T-helper 1 cell treated with Interleukin-12 subunit alpha and Interleukin-12 subunit beta and Interleukin-4 antibody, amounts not matched to agents 30 ng/mL and 1 ng/mL, for 36 hours (primary cell): ENCODE measurements around the gene CAMK2G. TPM values are rescaled to one million over a fixed set of nuclear protein-coding genes. Genes with fewer than 3 reads are reported as not detected.
"Not testable (repeated sequence)": the region's sequence is repeated elsewhere in the genome, so short reads cannot be mapped to it uniquely, and the experiment has no call there.

Experiments used
- intact Hi-C: fragments of 100-400 bp; cut with micrococcal nuclease; formaldehyde crosslinking; loops from one replicate; pipeline ENCODE4 v1.15.1; 2024
- total RNA-seq: library from RNA; stranded (reverse); gene quantifications from 2 replicates; pipeline ENCODE4 v1.2.3, GENCODE V29; 2022

The CAMK2G gene
- total RNA-seq, 1 donor from 2014 or later: 43.0 TPM

- intact Hi-C loops: no loop called here
Observed at GRCh38 chr10:73905256-73906020, 31.1 kb upstream of the CAMK2G start.

GRCh38 chr10:73902351-73902750, 28.0 kb upstream of the CAMK2G start:
- intact Hi-C loops: no loop called here

- intact Hi-C loops: no loop called here
Observed at GRCh38 chr10:73901261-73901660, 26.9 kb upstream of the CAMK2G start.

GRCh38 chr10:73900064-73900463, 25.7 kb upstream of the CAMK2G start:
- intact Hi-C loops: no loop called here

- intact Hi-C loops: no loop called here
Observed at GRCh38 chr10:73899423-73899822, 25.1 kb upstream of the CAMK2G start.

GRCh38 chr10:73898730-73899410, 24.5 kb upstream of the CAMK2G start:
- intact Hi-C loops: no loop called here

GRCh38 chr10:73897693-73898092, 23.3 kb upstream of the CAMK2G start:
- intact Hi-C loops: no loop called here

GRCh38 chr10:73895381-73895780, 21.0 kb upstream of the CAMK2G start:
- intact Hi-C loops: not testable (repeated sequence)

- intact Hi-C loops: no loop called here
Observed at GRCh38 chr10:73894245-73894971, 20.1 kb upstream of the CAMK2G start.

- intact Hi-C loops: no loop called here
Observed at GRCh38 chr10:73893426-73893825, 19.1 kb upstream of the CAMK2G start.

- intact Hi-C loops: no loop called here
Observed at GRCh38 chr10:73892310-73893030, 18.1 kb upstream of the CAMK2G start.

- intact Hi-C loops: no loop called here
Observed at GRCh38 chr10:73891540-73891939, 17.2 kb upstream of the CAMK2G start.

- intact Hi-C loops: not testable (repeated sequence)
Observed at GRCh38 chr10:73890830-73891229, 16.5 kb upstream of the CAMK2G start.

- intact Hi-C loops: no loop called here
Observed at GRCh38 chr10:73890261-73890660, 15.9 kb upstream of the CAMK2G start.

- intact Hi-C loops: loop anchor here (5.0 kb wide), 1 partner anchor 343 kb away; no protein-coding TSS in a partner anchor
Observed at GRCh38 chr10:73889416-73889815, 15.1 kb upstream of the CAMK2G start.

GRCh38 chr10:73889014-73889413, 14.7 kb upstream of the CAMK2G start:
- intact Hi-C loops: loop anchor here (5.0 kb wide), 1 partner anchor 343 kb away; no protein-coding TSS in a partner anchor

GRCh38 chr10:73888514-73888913, 14.2 kb upstream of the CAMK2G start:
- intact Hi-C loops: loop anchor here (5.0 kb wide), 1 partner anchor 344 kb away; no protein-coding TSS in a partner anchor

GRCh38 chr10:73887294-73888039, 13.1 kb upstream of the CAMK2G start:
- intact Hi-C loops: loop anchor here (2.0 to 5.0 kb wide), 2 partner anchors 23 to 345 kb away; partner anchors contain the start of gene PLAU

GRCh38 chr10:73886661-73887293, 12.4 kb upstream of the CAMK2G start:
- intact Hi-C loops: loop anchor here (1.0 to 5.0 kb wide), 7 partner anchors 24 to 346 kb away; partner anchors contain the start of gene PLAU

- intact Hi-C loops: loop anchor here (1.0 to 5.0 kb wide), 7 partner anchors 25 to 346 kb away; partner anchors contain the start of gene PLAU
Observed at GRCh38 chr10:73886085-73886529, 11.8 kb upstream of the CAMK2G start.
